ENCODE results near the gene RPL29. TPM values are rescaled to one million over a fixed set of nuclear protein-coding genes. Genes with fewer than 3 reads are reported as not detected.

Gene RPL29
- total RNA-seq, 1 donor from 2014 or later, result 1,940 TPM

- FAIRE-seq, result no peak
- Histone ChIP-seq H3K27me3 (ENCODE audit: control insufficient read depth, insufficient read depth, low read length) (no peaks in the 10 kb centered on the region), H3K4me3 (ENCODE audit: low read depth, low read length) (peak overlapping the region; percentile 38), H3K36me3 (ENCODE audit: control insufficient read depth, insufficient read depth, low read length) (peaks cover 2% of the 10 kb centered on the region)
- no peak for DNase-seq (ENCODE audit: low read depth)
- TF ChIP-seq, protein P1, sequence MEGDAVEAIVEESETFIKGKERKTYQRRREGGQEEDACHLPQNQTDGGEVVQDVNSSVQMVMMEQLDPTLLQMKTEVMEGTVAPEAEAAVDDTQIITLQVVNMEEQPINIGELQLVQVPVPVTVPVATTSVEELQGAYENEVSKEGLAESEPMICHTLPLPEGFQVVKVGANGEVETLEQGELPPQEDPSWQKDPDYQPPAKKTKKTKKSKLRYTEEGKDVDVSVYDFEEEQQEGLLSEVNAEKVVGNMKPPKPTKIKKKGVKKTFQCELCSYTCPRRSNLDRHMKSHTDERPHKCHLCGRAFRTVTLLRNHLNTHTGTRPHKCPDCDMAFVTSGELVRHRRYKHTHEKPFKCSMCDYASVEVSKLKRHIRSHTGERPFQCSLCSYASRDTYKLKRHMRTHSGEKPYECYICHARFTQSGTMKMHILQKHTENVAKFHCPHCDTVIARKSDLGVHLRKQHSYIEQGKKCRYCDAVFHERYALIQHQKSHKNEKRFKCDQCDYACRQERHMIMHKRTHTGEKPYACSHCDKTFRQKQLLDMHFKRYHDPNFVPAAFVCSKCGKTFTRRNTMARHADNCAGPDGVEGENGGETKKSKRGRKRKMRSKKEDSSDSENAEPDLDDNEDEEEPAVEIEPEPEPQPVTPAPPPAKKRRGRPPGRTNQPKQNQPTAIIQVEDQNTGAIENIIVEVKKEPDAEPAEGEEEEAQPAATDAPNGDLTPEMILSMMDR (IDR thresholded peaks at IDR 0.05; ENCODE audit: insufficient read depth, low read length, severe bottlenecking), result no peak
Observed at GRCh38 chr3:51974277-51974962, 21.3 kb downstream of the RPL29 start.

- TF ChIP-seq, protein P1 (IDR thresholded peaks at IDR 0.05; ENCODE audit: insufficient read depth, low read length, severe bottlenecking), result no peak
- no peak for DNase-seq (ENCODE audit: low read depth)
- Histone ChIP-seq H3K27me3 (ENCODE audit: control insufficient read depth, insufficient read depth, low read length) (no peaks in the 10 kb centered on the region), H3K36me3 (ENCODE audit: control insufficient read depth, insufficient read depth, low read length) (peaks cover 2% of the 10 kb centered on the region), H3K4me3 (ENCODE audit: low read depth, low read length) (no peak overlapping the region)
- FAIRE-seq, result no peak
Observed at GRCh38 chr3:51971350-51971749, 24.3 kb downstream of the RPL29 start.

DNA sequence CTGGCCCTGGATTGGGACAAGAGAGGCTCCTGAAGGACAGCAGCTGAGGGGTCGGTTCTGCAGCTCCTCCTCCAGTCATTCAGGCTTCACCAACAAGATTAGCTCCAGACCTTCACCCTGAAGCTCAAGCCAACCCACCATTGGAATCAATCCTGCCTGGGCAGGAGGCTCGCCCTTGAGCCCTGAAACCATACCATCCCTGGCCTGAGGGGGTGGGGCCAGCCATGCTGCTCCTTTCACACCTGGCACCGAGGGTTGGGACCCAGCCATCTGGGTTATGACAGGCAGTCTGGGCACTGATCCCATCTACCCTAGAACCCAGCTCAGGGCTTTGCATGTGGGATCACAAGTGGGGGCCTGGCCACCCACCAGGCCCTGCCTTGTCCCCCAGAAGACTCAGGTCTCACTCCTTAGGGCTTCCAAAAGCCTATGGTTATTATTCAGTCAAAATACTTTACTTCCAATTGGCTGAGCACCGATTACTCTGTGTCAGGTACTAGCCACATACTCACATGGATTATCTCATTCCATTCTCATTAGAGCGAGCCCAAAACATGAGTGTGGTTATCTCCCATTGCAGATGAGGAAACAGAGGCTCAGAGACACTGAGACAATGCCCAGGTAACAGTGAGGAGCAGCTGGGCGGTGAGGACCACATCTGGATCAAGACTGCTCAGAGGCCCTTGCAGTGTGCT, 24.9 kb downstream of the RPL29 start:
- H3K27me3 ChIP-seq (ENCODE audit: control insufficient read depth, insufficient read depth, low read length), result no peaks in the 10 kb centered on the region
- peak; percentile 22 for DNase-seq (ENCODE audit: low read depth)

GRCh38 chr3:51969841-51970240, 25.9 kb downstream of the RPL29 start:
- TF ChIP-seq, protein P1 (IDR thresholded peaks at IDR 0.05; ENCODE audit: insufficient read depth, low read length, severe bottlenecking), result no peak
- DNase-seq (ENCODE audit: low read depth) (no peak), FAIRE-seq (no peak)
- Histone ChIP-seq H3K27me3 (ENCODE audit: control insufficient read depth, insufficient read depth, low read length) (no peaks in the 10 kb centered on the region), H3K36me3 (ENCODE audit: control insufficient read depth, insufficient read depth, low read length) (peaks cover 2% of the 10 kb centered on the region), H3K4me3 (ENCODE audit: low read depth, low read length) (no peak overlapping the region)

More for the DNA sequence above, 24.9 kb downstream of the RPL29 start:
- no peak for FAIRE-seq
- no peak overlapping the region for H3K4me3 ChIP-seq (ENCODE audit: low read depth, low read length)
- H3K36me3 ChIP-seq (ENCODE audit: control insufficient read depth, insufficient read depth, low read length), result peaks cover 2% of the 10 kb centered on the region
- TF ChIP-seq, protein P1 (IDR thresholded peaks at IDR 0.05; ENCODE audit: insufficient read depth, low read length, severe bottlenecking), result no peak

DNA sequence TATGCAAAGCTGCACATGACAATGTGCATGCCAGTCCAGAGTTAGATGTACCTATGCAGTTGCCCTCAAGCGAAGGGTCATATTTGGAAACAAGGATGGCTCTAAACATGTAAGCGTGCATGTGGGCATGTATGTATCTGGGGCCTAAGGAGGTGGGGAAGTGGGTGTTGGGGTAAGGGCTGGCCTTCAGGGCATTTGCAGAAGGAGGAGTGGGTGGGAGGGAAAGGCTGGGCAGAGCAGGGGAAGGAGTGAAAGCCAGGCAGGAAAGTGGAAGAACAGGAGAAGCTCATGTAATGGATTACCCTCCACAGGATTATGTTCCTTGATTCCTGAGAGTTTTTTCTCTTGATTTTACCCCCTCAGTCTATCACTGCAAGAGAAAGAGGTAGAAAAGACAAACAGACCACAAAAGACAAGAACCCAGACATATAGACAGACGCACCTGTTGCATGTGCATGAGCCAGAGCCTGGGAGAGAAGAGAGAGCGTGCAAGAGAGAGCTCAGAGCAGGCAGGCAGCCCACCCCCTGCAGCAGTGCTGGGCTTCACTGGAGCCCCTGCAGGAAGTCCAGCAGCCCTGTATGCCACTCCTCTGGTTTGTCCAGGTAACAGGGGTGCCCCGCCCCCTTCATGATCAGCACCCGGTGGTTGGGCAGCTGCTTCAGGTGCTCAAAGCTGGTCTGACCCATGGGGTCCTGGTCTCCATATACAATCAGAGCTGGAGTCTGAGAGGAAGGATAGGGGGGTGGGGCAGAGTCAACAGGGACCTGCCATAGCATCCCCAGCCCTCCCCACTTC, 26.6 kb downstream of the RPL29 start:
- Histone ChIP-seq H3K4me3 (ENCODE audit: low read depth, low read length) (no peak overlapping the region), H3K36me3 (ENCODE audit: control insufficient read depth, insufficient read depth, low read length) (peaks cover 2% of the 10 kb centered on the region), H3K27me3 (ENCODE audit: control insufficient read depth, insufficient read depth, low read length) (no peaks in the 10 kb centered on the region)
- no peak for FAIRE-seq
- TF ChIP-seq, protein P1 (IDR thresholded peaks at IDR 0.05; ENCODE audit: insufficient read depth, low read length, severe bottlenecking), result no peak
- DNase-seq (ENCODE audit: low read depth), result no peak
